Renal pelvis (tissue), 4 donors: ENCODE data around the gene CASKIN2. TPM values are rescaled to one million over a fixed set of nuclear protein-coding genes. Genes with fewer than 3 reads are reported as not detected.

Source experiments
- DNase-seq: peaks from one replicate; pipeline ENCODE4 v3.0.0-alpha.2; 2013
- polyA plus RNA-seq, 3 donors: library from polyadenylated mRNA; unstranded; fragments of 120-200 nt; gene quantifications; one replicate each; pipeline ENCODE4 v1.2.1, GENCODE V29; 2013; ENCODE audit not compliant: insufficient read length in 3 of 3

Gene CASKIN2
- polyA plus RNA-seq, 3 donors, result 27.8 to 32.8 (median 32.7) TPM

DNA sequence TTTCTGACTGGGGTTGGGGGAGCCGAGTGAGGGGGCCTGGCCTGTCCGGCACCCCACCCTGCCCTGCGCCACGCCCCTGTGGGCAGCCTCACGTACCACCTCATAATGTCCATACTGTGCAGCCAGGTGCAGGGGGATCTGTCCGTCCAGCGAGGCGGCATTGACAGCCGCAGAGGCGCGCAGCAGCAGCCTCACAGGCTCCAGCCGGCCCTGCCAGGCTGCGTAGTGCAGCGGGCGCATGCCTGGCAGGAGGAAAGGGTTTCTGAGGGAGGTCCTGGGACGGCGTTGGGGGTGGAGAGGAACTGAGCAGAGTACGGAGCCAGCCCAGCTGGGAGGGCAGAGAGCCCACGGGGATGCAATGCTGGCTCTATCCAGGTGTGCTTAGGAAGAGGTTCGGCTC is 8.4 kb downstream of the CASKIN2 start:
- no peak for DNase-seq

DNA sequence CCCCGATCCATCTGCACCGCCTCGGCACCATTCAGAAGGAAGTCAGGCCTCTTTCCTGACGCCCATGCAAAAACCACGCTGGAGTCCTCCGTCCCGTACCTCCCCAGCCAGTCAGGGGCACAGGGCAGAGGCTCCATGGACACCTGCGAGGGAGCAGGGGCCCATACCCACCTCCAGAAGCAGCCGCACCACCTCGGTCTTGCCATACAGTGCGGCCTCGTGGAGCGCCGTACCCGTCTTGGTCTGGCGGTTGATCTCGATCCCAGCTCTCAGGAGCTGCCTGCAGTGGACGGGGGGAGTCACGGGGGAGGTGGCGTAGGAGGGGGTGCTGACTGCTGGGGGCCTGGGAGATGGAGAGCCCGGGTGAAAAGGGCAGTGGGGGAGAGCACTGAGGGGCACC is 9.2 kb downstream of the CASKIN2 start:
- no peak for DNase-seq

DNA sequence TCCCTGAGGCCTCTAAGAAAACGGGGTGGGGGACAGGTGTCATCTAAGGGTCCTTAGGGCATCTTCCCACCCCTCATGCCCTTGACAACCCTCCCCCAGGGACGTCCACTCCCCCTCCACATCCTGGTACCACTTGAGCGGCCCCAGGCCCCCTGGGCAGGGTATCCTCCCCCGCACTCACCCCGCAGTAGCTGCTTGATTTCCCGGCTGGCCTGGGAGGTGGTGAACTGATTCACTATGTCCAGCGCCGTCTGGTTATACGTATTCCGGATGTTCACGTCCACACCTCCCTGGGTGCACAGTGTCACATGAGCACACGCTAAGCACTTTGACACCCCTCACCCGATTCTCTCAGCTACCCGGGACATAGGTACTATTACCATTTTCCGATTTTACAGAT is 9.7 kb downstream of the CASKIN2 start:
- no peak for DNase-seq

DNA sequence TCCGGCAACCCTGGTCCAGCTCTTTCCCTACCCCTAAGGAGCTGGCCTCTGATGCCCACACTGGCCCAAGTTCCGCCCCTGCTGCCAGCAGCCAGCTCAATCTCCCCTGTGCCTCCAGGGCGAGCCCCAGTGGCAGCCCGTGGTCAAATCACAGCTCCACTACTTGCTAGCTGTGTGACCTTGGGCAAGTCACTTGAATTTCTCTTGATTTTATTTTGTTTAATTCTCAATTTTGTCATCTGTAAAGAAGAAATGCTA is 10.3 kb downstream of the CASKIN2 start:
- DNase-seq, result no peak

DNA sequence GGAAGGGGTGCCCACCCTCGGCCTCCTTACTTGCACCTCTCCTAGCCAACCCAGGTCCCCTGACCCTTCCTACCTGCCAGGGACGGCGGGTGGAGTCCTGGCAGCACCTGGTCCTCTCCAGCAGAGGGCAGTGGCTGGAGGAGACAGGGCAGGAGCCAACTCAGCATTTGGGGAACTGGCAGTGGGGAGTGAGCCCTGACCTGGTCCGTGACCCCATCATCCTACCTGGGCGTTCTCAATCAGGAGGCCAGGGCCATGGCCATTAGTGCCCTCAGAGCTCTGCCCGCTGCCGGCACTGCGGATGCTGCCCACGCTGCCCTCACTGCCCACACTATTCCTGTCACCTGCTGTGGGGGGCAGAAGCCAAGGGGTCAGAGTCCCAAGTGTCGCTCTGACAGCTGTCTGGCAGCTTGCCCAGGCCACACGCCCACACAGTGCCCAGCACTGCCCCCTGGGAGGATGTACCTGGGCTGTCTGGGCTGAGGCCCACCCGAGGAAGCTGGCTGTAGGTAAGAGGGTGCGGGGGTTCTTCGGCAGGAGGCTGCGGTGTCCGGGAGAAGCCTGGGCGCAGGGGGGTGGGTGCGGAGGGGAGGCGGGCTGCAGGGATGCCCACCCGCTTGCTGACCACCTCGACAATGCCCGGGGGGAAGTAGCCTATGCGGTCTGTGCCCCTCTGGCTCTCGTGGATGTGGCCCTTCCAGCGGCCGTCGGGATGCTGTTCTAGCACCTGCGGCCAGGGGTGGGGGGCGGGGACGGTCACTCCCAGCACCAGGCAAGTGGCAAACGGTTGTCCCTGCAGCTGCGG is 10.8 kb downstream of the CASKIN2 start:
- DNase-seq, result no peak

DNA sequence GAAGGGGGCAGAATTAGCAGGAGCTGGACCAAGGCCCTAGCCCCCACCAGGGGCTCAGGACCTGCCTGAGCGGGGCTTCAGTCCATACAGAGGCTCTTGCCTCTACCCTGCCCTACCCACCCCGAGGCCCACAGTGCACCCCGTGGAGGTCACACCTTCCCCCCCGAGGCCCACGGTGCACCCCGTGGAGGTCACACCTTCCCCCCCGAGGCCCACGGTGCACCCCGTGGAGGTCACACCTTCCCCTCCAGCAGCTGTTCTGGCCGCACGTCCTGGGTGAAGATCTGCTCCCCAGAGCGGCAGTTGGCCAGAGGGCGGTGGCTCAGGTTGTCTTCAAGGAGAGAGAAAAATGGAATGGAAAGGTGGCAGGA is 11.4 kb downstream of the CASKIN2 start:
- no peak for DNase-seq

DNA sequence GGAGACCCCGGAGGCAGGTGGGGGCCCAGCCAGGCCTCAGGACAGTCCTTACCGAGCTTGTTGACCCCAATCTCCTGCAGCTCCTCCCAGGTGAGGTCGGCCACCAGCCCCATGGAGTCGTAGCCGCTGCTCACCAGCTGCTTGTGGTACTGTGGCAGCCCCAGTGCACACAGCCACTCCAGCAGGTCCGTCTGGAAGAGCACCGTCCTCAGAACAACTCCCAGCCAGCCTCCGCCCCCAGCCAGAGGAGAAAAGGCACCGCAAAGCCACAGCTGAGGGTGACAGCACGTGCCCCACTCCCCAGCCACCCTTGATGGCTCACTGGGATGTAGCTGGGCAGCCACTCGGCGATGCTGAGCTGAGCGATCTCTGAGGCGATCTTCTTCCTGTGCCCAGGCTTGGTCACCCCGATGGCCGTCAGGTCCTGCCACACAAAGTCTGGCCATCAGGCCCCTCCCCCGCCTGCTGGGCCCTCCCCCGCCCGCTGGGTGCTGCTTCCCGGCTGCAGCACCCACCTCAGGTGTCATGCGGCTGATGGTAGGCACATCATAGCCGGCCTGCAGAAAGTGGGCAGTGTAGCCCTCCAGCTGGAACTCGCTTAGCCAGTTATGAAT is 11.9 kb downstream of the CASKIN2 start:
- DNase-seq, result no peak

DNA sequence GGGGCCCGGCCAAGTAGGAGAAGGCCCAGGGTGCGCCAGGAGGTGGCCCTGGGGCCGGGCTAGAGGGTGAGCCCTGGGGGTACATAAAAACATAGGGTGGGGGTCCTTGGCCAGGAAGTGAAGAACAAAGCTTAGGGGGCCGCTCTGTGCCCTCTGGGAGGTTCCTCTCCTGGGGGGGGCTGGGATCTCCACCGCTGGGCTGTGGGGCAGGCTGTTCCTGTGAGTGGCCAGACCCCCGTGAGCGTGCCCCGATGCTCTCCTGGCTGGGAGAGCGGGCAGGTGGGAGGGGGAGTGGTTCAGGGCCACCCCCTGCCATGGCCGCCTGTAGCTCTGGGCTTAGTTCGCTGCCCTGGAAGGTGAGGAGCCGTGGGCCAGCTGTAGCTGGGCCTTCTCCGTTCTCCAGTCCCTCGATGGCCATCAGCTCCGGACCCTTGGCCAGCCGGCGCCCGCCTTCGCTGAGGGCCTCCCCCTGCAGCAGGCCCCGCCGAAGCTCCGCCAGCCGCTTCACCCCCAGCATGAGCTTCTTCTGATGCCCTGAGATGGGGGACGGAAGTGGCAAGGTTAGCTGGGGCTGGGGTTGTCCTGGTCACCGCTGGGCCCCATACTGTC is 12.5 kb downstream of the CASKIN2 start:
- DNase-seq, result no peak

DNA sequence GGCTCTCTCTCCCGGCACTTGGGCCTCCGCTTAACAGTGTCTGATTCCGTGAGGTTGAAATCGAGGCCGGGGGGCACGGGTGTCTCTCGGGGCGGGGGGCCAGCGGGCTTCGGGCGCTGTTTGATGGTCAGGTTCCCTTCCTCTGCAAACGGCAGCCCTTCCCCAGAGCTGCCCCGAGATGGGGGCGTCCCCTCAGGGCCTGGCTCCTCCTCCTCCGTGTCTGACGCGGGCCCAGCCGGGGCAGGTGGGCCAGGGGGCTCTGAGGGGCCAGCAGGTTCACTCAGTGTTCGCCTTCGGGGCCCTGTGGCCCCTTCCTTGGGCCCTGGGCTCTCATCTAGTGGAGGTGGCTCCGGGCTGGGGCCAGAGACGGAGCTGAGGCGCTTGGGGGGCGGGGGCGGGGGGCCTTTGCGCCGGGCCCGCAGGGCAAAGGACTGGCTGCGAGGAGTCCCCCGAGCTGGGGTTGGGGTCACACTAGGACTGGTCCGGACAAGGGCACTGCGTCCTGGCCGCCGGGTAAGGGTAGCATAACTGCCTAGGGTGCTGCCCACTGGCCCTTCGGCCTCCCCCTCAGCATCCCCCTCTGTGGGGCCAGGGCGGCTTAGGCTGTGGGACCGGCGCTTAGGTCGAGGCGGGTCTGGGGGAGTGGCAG is 13.1 kb downstream of the CASKIN2 start:
- DNase-seq, result no peak

DNA sequence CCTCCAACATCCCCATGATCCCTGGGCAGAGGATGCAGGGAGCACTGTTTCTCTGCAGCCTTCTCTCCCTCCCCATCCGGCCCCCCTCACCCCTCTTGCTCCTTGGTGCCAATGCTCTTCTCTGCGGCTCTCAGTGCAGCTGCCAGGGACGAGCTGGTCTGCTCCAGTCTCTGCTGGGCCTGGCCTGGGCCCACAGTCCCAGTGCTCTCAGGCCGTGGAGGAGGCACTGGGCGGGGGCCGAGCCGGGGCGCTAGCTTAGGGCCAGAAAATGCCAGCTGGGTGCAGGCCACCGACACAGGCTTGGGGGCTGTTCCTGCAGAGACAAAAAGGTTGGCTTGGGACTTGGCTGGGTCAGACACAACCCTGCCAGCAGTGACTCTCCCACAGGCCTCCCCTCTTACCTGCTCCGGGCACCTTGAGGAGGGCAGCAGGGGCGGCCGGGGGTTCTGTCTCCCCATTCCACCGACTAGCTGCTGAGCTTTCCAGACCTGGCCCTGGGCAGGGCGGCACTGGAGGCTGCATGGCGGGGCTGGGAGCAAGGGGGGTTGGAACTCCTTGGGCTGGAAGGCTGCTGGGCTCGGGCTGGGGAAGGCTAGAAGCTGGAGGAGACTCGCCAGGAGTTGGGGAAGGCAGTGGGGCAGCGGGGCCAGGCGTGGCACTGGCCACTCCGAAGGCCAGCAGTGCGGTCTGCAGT is 13.8 kb downstream of the CASKIN2 start:
- DNase-seq, result no peak

DNA sequence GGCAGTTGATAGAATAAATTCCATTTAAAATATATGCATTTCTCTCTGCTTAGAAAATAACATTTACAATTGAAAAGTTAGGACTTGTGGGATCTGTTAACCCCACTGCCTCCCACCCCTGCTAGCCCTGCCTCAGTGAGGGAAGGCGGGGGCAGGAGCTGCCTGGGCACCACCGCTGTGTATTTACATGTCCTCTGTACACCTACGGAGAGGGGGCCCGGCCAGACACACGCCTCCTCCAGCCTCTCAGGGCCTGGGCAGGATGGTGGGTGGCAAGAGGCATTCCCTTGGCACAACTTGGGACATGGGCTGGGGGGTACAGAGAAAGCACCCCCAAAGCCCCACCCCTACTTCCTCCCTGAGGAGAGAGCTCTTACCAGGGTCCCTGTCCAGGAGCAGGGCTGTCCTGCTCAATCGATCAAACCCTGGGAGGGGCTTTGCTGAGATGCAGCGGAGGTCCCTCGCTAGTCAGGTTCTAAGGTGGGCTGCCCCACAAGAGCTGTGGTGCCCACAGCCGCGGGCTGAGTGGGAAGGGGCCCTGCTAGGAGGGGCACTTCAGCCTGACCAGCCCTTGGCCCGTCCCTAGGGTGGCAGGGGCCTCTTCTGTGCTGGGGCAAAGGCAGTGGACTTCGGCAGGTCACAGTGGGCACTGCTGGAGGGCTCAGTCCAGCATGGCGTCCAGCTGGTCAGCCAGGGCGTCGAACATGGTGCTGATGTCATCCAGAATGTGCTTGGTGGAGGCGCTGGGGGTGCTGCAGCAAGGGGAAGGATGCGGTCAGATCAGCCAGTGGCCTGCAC is 14.7 kb downstream of the CASKIN2 start:
- no peak for DNase-seq

DNA sequence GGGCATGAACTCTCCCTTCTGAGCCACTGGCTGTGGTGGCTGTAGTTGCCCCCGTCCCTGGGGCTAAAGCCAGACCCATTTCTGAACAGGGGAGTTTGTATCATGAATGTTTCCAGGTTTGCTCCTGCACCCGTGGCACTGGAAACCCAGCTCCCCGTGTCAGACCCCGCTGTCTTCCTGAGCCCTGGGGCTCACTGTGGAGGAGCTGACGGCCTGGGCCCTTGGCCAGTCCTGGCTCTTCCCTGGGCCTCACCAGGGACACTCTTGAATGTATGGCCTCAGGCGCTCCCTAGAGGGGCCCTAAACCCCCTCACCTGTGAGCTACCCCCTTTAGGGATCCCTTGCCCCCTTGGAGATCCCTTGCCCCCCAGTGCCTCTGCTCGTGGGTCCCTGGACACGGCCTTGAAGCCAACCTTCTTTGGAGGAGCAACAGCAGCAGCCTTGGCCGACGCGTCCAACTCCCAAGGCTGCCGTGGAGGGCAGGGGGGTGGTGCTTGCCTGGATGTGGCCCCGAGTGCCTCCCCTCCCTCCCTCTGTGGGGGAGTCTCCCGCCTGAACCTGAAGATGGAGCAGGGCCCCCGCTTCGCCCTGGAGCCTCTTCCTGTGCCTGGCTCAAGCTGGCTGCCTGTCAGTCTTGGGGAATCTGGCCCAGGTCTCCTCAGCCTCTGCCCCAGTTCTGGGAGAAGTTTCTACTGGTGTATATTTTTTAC is 15.9 kb downstream of the CASKIN2 start:
- no peak for DNase-seq

DNA sequence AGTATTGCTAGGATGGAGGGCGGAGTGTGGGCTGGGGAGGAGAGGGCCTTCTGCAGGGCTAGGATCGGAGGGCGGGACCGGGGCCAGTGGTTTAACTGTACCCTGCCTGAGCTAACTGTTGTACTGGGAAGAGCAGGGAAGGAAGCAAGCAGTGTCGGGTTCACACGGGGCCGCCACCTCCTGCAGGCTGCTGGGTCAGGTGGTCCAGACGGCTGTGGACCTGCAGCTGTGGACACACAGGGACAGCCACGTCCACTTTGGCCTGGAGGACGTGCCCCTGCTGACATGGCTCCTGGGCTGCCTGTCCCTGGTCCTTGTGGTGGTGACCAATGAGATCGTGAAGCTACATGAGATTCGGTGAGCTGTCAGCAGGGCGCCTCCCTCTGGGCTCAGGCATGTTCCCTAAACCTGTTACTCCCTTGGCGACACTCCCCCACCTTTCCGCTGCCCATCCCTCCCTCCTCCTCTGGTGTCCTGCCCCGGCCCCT is 16.6 kb downstream of the CASKIN2 start:
- no peak for DNase-seq

DNA sequence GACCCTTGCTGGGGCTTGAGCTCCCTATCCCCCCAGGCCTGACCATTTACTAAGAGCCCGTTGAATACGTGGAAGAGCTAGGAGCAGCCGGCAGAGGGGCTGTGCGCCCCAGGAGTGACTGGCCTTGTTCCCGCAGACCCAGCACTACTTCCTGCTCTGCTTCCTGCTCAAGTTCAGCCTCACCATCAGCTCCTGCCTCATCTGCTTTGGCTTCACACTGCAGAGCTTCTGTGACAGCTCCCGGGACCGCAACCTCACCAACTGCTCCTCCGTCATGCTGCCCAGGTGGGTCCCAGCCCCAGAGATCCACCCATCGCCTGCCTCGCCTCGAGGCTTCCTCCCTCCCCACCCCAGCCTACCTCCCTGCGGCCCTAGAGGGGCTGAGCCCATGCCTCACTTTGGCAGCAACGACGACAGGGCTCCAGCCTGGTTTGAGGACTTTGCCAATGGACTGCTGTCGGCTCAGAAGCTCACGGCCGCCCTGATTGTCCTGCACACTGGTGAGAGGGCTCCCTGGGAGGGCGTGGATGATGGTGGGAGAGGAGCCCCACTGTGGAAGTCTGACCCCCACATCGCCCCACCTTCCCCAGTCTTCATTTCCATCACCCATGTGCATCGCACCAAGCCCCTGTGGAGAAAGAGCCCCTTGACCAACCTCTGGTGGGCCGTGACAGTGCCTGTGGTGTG is 17.2 kb downstream of the CASKIN2 start:
- DNase-seq, result no peak

DNA sequence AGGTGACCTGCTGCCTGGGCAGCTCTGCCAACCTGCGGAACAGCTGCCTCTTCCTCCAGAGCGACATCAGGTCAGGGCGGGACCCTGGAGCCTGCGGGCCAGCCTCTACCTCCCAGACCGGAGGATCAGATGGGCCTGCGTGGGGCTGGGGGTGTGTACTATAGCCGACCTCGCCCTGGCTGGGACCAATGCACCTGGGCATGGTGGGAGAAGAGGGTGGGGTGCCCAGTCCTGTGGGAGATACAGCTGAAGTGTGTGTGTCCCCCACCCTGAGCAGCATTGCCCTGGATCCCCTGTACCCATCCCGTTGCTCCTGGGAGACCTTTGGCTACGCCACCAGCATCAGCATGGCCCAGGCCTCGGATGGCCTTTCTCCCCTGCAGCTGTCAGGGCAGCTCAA is 19.3 kb downstream of the CASKIN2 start:
- DNase-seq, result no peak

DNA sequence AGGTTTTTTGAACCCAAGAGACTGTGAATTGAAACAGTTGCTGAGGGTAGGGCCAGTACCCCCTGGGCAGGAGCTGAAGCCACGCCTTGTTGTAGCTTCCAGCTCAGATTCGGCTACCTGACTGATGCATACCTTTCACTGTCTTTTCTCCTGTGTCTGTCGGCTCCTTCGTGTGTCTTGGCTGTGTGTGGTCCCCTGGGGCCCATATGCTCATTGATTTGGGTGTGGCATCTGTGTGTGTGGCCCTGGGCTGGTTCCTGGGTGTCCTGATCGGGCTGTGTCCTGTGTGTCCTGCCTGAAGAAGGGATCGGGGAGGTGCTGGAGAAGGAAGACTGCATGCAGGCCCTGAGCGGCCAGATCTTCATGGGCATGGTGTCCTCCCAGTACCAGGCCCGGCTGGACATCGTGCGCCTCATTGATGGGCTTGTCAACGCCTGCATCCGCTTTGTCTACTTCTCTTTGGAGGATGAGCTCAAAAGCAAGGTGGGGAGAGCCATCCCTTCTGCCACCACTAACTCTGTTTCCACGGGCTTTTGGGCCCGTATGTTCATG is 20.9 kb downstream of the CASKIN2 start:
- DNase-seq, result no peak

DNA sequence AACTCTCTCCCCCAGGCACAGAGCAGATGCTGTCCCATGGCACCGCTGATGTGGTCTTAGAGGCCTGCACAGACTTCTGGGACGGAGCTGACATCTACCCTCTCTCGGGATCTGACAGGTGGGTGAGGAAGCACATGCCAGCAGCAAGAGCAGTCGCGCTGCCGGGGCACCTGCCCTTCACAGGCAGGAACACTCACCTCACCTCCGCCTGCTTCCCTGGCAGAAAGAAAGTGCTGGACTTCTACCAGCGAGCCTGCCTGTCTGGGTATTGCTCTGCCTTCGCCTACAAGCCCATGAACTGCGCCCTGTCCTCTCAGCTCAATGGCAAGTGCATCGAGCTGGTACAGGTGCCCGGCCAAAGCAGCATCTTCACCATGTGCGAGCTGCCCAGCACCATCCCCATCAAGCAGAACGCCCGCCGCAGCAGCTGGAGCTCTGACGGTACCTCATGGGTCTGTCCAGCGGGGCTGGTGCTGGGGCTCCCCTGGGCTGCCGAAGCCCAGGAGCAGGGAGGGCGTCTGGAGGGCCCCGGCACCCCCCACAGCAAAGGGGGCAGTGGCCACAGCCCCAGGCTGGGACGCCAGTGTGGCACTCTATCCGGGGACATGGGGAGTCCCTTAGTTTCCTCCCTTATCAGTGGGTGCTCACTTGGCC is 21.7 kb downstream of the CASKIN2 start:
- no peak for DNase-seq

DNA sequence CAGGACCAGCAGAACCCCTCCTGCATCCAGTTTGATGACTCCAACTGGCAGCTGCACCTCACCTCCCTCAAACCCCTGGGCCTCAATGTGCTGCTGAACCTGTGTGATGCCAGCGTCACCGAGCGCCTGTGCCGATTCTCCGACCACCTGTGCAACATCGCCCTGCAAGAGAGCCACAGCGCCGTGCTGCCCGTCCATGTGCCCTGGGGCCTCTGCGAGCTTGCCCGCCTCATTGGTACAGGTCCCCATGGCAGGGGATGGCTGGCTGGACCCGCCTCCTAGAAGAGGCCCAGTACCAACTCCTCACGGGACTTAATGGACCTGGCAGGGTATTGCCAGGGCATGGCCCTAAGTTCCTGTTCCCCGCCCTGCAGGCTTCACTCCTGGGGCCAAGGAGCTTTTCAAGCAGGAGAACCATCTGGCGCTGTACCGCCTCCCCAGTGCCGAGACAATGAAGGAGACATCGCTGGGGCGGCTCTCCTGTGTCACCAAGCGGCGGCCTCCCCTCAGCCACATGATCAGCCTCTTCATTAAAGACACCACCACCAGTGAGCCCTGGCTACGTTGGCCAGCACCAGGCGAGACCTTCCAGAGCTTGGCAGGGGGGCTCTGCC is 22.7 kb downstream of the CASKIN2 start:
- no peak for DNase-seq

DNA sequence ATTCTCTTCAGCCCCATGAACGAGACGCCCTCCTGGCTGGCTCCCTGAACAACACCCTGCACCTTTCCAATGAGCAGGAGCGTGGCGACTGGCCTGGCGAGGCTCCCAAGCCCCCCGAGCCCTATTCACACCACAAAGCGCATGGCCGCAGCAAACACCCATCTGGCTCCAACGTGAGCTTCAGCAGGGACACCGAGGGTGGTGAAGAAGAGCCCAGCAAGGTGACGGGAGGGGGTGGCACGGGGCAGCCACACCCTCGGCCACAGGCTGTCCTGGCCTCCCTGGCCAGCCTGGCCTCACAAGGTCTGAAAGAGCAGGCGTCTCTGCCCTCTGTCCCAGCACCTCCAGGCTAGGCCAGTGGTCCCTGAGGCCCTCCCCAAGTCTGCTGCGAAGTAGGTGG is 23.7 kb downstream of the CASKIN2 start:
- DNase-seq, result no peak
